K562 (cell line): ENCODE data around the gene DOCK7. TPM values are rescaled to one million over a fixed set of nuclear protein-coding genes. Genes with fewer than 3 reads are reported as not detected.

Experiments
- ATAC-seq: fragments of 200-7000 bp; cut with Tn5 transposase; 3 replicates; pipeline ENCODE4 v1.9.1; 2020; ENCODE audit warnings: moderate library complexity
- Bru-seq: library from RNA; stranded (reverse); fragments of 400-500 nt; gene quantifications from one replicate; lab custom pipeline; 2021; lab: Mats Ljungman, UMichigan
- BruChase-seq, 2 experiments: library from RNA; stranded (reverse); fragments of 400-500 nt; gene quantifications; one replicate each; lab custom pipeline; 2021; lab: Mats Ljungman, UMichigan
- BruUV-seq: library from RNA; stranded (reverse); fragments of 400-500 nt; replicated peaks from 2 replicates; lab custom pipeline; 2021; lab: Mats Ljungman, UMichigan
- CTCF ChIA-PET: fragments of 300-600 bp; formaldehyde crosslinking; extraction: SDS; loops from one replicate; lab custom pipeline; 2021; ENCODE audit warnings: low intra/inter-chr PET ratio; lab: Yijun Ruan, JAX
- POLR2A ChIA-PET: fragments of 300-600, 350-650 bp; sonication (Branson Sonifier 250); formaldehyde crosslinking; extraction: SDS; loops from one replicate; lab custom pipeline; 2021; ENCODE audit warnings: antibody characterized with exemption, inconsistent platforms; lab: Yijun Ruan, JAX
- DNase-seq, 4 experiments: peaks; one replicate each; pipeline versions ENCODE4 v3.0.0 to v3.0.0-alpha.2; 2011 to 2018; ENCODE audit warnings: low spot score in 3 of 4, mixed read lengths in 3 of 4; ENCODE audit errors: extremely low read depth in 1 of 4
- FAIRE-seq: peaks from 2 replicates; lab custom pipeline; 2011; peaks lifted over from hg19 to GRCh38; lab: Jason Lieb, UNC
- H2AFZ ChIP-seq: 2 replicates; pipeline ENCODE4 v1.6.0; 2011; ENCODE audit warnings: low read depth, low read length, control low read depth, inconsistent platforms
- H3K27ac ChIP-seq: fragments of 200-600 bp; 3 replicates; pipeline ENCODE4 v1.8.0; 2011; ENCODE audit warnings: low read depth, mild to moderate bottlenecking, control low read depth, inconsistent platforms, low read length, moderate library complexity, mixed read lengths; ENCODE audit errors: extremely low read depth
- H3K27me3 ChIP-seq, 2 experiments: fragments of 300-600 bp in 1 of 2; 2 replicates in 1 of 2; 3 replicates in 1 of 2; pipeline versions ENCODE4 v1.6.0 to v1.8.0; 2011; ENCODE audit warnings: inconsistent platforms in 2 of 2, low read length in 2 of 2, mild to moderate bottlenecking in 1 of 2, mixed read lengths in 1 of 2, moderate library complexity in 1 of 2; ENCODE audit not compliant: control insufficient read depth in 2 of 2, insufficient read depth in 2 of 2
- H3K36me3 ChIP-seq: fragments of 300-600 bp; 3 replicates; pipeline ENCODE4 v1.8.0; 2011; ENCODE audit warnings: mild to moderate bottlenecking, low read length, inconsistent platforms; ENCODE audit not compliant: control insufficient read depth, insufficient read depth
- H3K4me1 ChIP-seq, 2 experiments: fragments of 200-600 bp in 1 of 2; replicated peaks in 1 of 2; 2 replicates in 1 of 2; 3 replicates in 1 of 2; pipeline versions ENCODE4 v1.5.1 to v1.8.0; 2011; ENCODE audit warnings: inconsistent platforms in 2 of 2, low read length in 2 of 2, mild to moderate bottlenecking in 1 of 2, mixed read lengths in 1 of 2, moderate library complexity in 1 of 2; ENCODE audit not compliant: control insufficient read depth in 2 of 2, insufficient read depth in 2 of 2
- H3K4me2 ChIP-seq: 2 replicates; pipeline ENCODE4 v1.6.1; 2011; ENCODE audit warnings: low read length, control low read depth, inconsistent platforms, mixed read lengths; ENCODE audit not compliant: insufficient read depth
- H3K4me3 ChIP-seq: fragments of 200-600 bp; sonication (generic), shearing (Covaris generic); 2 replicates; pipeline ENCODE4 v1.5.1; 2016; ENCODE audit warnings: control low read depth, inconsistent platforms
- H3K79me2 ChIP-seq: fragments of 200-600 bp; 3 replicates; pipeline ENCODE4 v1.8.0; 2011; ENCODE audit warnings: low read length, inconsistent platforms; ENCODE audit not compliant: control insufficient read depth, insufficient read depth
- H3K9ac ChIP-seq, 2 experiments: 2 replicates each; pipeline versions ENCODE4 v1.6.0 to v1.6.1; 2011; ENCODE audit warnings: low read depth in 2 of 2, low read length in 2 of 2, control low read depth in 1 of 2, inconsistent platforms in 1 of 2, mild to moderate bottlenecking in 1 of 2, mixed read lengths in 1 of 2; ENCODE audit not compliant: insufficient read depth in 1 of 2
- H3K9me1 ChIP-seq: one replicate; pipeline ENCODE4 v1.6.0; 2011; ENCODE audit warnings: inconsistent platforms, mild to moderate bottlenecking, low read length, moderate library complexity; ENCODE audit not compliant: control insufficient read depth, insufficient read depth
- H3K9me3 ChIP-seq: replicated peaks from 2 replicates; pipeline ENCODE4 v1.5.1; 2011; ENCODE audit warnings: low read depth, low read length, inconsistent platforms; ENCODE audit not compliant: control insufficient read depth, insufficient read depth
- H4K20me1 ChIP-seq: replicated peaks from 2 replicates; pipeline ENCODE4 v1.6.1; 2011; ENCODE audit warnings: low read length, inconsistent platforms, mixed read lengths; ENCODE audit not compliant: control insufficient read depth, insufficient read depth
- HDAC2 ChIP-seq: fragments of 450-650 bp; IDR thresholded peaks from 2 replicates; pipeline ENCODE4 v1.6.1; 2016; ENCODE audit warnings: mild to moderate bottlenecking
- IRF2 ChIP-seq: sonication (generic); formaldehyde crosslinking; IDR thresholded peaks from 2 replicates; pipeline ENCODE4 v1.8.1; 2022; ENCODE audit warnings: mild to moderate bottlenecking, missing genetic modification reagents
- MIER1 ChIP-seq: fragments of 450-650 bp; IDR thresholded peaks from 2 replicates; pipeline ENCODE4 v1.6.1; 2016; ENCODE audit warnings: antibody characterized with exemption, mild to moderate bottlenecking, low read depth
- NFE2 ChIP-seq: IDR thresholded peaks from 2 replicates; pipeline ENCODE4 v1.6.1; 2014; ENCODE audit warnings: antibody characterized with exemption, low read depth
- NFRKB ChIP-seq: fragments of 450-650 bp; IDR thresholded peaks from 2 replicates; pipeline ENCODE4 v1.6.1; 2016; ENCODE audit warnings: low read depth
- RBM34 ChIP-seq: fragments of 200-400 bp; formaldehyde crosslinking; IDR thresholded peaks from 2 replicates; pipeline ENCODE4 v1.6.1; 2018; ENCODE audit warnings: low read length, borderline replicate concordance; ENCODE audit not compliant: insufficient read depth
- ZNF184 ChIP-seq: sonication (generic); formaldehyde crosslinking; IDR thresholded peaks from 2 replicates; pipeline ENCODE4 v1.5.0; 2020; ENCODE audit warnings: missing genetic modification reagents
- WGBS: fragments of 100-300 bp; shearing (Covaris generic); methylation state at CpG from one replicate; pipeline ENCODE4 v1.1.6; 2016; ENCODE audit warnings: low coverage, mixed read lengths; ENCODE audit not compliant: insufficient coverage; ENCODE audit errors: missing lambda C conversion rate; 5-methylcytosine and 5-hydroxymethylcytosine counted together
- in situ Hi-C: fragments of 300-500 bp; cut with MboI; formaldehyde crosslinking; loops from 4 replicates; pipeline ENCODE4 v1.15.0; 2018; ENCODE audit warnings: inconsistent platforms, mixed read lengths
- intact Hi-C: fragments of 100-400 bp; cut with micrococcal nuclease; formaldehyde crosslinking; loops from 2 replicates; pipeline ENCODE4 v1.14.2; 2022
- long read RNA-seq, 3 experiments: library from polyadenylated mRNA in 2 of 3; library from RNA in 1 of 3; unstranded in 2 of 3; stranded (forward) in 1 of 3; transcript quantifications; one replicate each; pipeline ENCODE4 v2.0.0, GENCODE V29; 2019 to 2022
- polyA minus RNA-seq, 3 experiments: library from RNA; depleted of rRNA, polyadenylated mRNA; stranded (reverse); fragments of >200 nt; gene quantifications; 2 replicates each; pipeline ENCODE4 v1.2.3, GENCODE V29; 2011
- polyA plus RNA-seq, 8 experiments: library from polyadenylated mRNA; depleted of rRNA in 4 of 8; stranded (reverse) in 5 of 8; unstranded in 3 of 8; fragments of >200 nt; fragmentation: Nextera tagmentation in 2 of 8; fragmentation: Illumina TruSeq in 1 of 8; extraction: Ambion mirVana in 2 of 8; extraction: Trizol in 1 of 8; gene quantifications; 2 replicates each; pipeline versions ENCODE4 v1.2.1 to v1.2.3, GENCODE V29; 2011 to 2014; ENCODE audit warnings: inconsistent platforms in 1 of 8, missing spikeins in 1 of 8
- total RNA-seq, 7 experiments: library from RNA; depleted of rRNA in 6 of 7; stranded (reverse); fragments of >200 nt in 6 of 7; fragmentation: Illumina TruSeq in 2 of 7; extraction: Trizol in 2 of 7; gene quantifications; 2 replicates each; pipeline versions ENCODE4 v1.2.1 to v1.2.3, GENCODE V29; 2011 to 2021; ENCODE audit warnings: low replicate concordance in 1 of 7
- TF ChIP-seq, protein P1 (sequence below): fragments of 450-650 bp; IDR thresholded peaks from 2 replicates; pipeline ENCODE4 v1.7.1; 2018; ENCODE audit warnings: mild to moderate bottlenecking, low read depth; ENCODE audit not compliant: partially characterized antibody

Gene DOCK7, protein sequence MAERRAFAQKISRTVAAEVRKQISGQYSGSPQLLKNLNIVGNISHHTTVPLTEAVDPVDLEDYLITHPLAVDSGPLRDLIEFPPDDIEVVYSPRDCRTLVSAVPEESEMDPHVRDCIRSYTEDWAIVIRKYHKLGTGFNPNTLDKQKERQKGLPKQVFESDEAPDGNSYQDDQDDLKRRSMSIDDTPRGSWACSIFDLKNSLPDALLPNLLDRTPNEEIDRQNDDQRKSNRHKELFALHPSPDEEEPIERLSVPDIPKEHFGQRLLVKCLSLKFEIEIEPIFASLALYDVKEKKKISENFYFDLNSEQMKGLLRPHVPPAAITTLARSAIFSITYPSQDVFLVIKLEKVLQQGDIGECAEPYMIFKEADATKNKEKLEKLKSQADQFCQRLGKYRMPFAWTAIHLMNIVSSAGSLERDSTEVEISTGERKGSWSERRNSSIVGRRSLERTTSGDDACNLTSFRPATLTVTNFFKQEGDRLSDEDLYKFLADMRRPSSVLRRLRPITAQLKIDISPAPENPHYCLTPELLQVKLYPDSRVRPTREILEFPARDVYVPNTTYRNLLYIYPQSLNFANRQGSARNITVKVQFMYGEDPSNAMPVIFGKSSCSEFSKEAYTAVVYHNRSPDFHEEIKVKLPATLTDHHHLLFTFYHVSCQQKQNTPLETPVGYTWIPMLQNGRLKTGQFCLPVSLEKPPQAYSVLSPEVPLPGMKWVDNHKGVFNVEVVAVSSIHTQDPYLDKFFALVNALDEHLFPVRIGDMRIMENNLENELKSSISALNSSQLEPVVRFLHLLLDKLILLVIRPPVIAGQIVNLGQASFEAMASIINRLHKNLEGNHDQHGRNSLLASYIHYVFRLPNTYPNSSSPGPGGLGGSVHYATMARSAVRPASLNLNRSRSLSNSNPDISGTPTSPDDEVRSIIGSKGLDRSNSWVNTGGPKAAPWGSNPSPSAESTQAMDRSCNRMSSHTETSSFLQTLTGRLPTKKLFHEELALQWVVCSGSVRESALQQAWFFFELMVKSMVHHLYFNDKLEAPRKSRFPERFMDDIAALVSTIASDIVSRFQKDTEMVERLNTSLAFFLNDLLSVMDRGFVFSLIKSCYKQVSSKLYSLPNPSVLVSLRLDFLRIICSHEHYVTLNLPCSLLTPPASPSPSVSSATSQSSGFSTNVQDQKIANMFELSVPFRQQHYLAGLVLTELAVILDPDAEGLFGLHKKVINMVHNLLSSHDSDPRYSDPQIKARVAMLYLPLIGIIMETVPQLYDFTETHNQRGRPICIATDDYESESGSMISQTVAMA (N-terminal part only)
- 14.7 and 55.2 TPM in 2 replicates for total RNA-seq (2011; cell fraction: chromatin; rRNA removed; ENCODE audit: low replicate concordance)
- 14.5 and 15.5 TPM in 2 replicates for total RNA-seq (2011; cell fraction: nucleolus; rRNA removed)
- 19.6 and 36.0 TPM in 2 replicates for total RNA-seq (2011; cell fraction: nucleoplasm; rRNA removed)
- total RNA-seq (2014; rRNA removed): 16.4 and 29.3 TPM in 2 replicates
- total RNA-seq (2014; rRNA removed; fragmentation: Illumina TruSeq; extraction: Trizol): 12.7 and 16.0 TPM in 2 replicates
- 18.1 and 21.8 TPM in 2 replicates for total RNA-seq (2015; rRNA removed; fragmentation: Illumina TruSeq; extraction: Trizol)
- 12.6 and 18.2 TPM in 2 replicates for total RNA-seq (2021)
- 12.5 and 16.4 TPM in 2 replicates for polyA plus RNA-seq (2011; rRNA removed)
- polyA plus RNA-seq (2011; cell fraction: cytosol; rRNA removed): 3.0 and 7.4 TPM in 2 replicates
- 12.2 and 21.1 TPM in 2 replicates for polyA plus RNA-seq (2011; cell fraction: nucleus; rRNA removed)
- 14.6 and 22.3 TPM in 2 replicates for polyA plus RNA-seq (2012)
- polyA plus RNA-seq (2014; fragmentation: Illumina TruSeq; extraction: Trizol): 20.9 and 35.1 TPM in 2 replicates
- 10 to 100 TPM in 1 of 2 experiments, 1 to 10 TPM in 1; 4.9 to 10.6 TPM for polyA plus RNA-seq (2014; fragmentation: Nextera tagmentation; extraction: Ambion mirVana)
- polyA plus RNA-seq (2014; rRNA removed): 7.7 and 10.1 TPM in 2 replicates
- 57.3 and 79.6 TPM in 2 replicates for polyA minus RNA-seq (2011; rRNA and poly(A)+ RNA removed)
- polyA minus RNA-seq (2011; cell fraction: cytosol; rRNA and poly(A)+ RNA removed): 15.4 and 16.5 TPM in 2 replicates
- polyA minus RNA-seq (2011; cell fraction: nucleus; rRNA and poly(A)+ RNA removed): 28.9 and 46.7 TPM in 2 replicates
- percentile 58 among the genes with signal in this experiment for Bru-seq, nascent RNA
- BruChase-seq, experiment 1, labeled RNA remaining after a 2-hour chase: percentile 66 among the genes with signal in this experiment
- BruChase-seq, experiment 2, labeled RNA remaining after a 6-hour chase: percentile 66 among the genes with signal in this experiment
- long read RNA-seq, experiment 1, full-length matches to known transcripts: 8 of 17 reads
- long read RNA-seq, experiment 1, partial matches to known transcripts: 5 of 17 reads
- long read RNA-seq, experiment 1, other reads (novel, unspliced or antisense): 4 of 17 reads
- long read RNA-seq, experiment 2, partial matches to known transcripts: 4 of 10 reads
- long read RNA-seq, experiment 2, other reads (novel, unspliced or antisense): 5 of 10 reads
- long read RNA-seq, experiment 3, partial matches to known transcripts: 0 of 2 reads
- long read RNA-seq, experiment 3, other reads (novel, unspliced or antisense): 0 of 2 reads

DNA sequence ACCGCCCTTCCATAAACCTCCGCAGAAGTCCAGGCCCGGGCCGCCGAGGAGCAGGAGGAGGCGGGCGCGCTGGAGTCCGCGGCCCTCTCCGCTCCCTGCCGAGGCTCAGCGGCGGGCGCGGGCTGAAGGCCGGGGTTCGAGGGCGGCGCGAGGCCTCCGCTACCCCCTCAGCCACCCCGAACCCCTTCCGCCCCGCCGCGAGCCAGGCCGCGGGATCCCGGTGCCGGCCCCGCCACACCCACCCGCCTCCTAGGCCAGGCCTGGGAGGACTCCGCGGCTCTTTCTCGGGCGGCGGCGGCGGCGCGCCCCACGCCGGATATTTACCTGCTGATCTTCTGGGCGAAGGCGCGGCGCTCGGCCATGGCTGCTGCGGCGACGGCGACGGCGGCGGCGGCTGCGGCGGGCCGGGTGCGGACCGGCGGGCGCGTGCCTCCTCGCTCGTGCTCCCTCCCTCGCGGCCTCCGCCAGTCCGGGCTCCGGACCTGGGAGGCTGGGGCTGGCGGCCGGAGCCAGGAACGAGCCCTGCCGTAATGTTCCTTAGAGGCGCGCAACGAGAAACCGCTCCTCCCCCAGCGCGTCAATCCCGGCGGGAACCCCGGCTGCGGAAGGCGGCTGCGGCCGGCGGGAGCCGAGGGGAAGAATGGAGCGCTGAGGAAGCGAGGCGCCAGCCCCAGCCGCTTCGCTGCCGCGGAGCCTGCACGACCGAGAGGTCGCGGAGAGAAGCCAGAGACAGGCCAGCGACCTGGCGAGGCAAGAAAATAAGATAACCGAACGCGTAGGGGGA, at the start of gene DOCK7:
TSS of gene DOCK7 (minus strand) at position 484 of the 784 bp plus-strand sequence. CDS start at position 362, 122 bp downstream.
- POLR2A ChIA-PET: interaction anchor here (1.0 to 3.4 kb wide), 3 partner anchors 10 to 24 kb away, joined by 3 to 12 read pairs (median 3); no protein-coding TSS in a partner anchor
- under 1% methylated on average over 46 of the region's 107 CpGs for WGBS
- Histone ChIP-seq H3K79me2 (peaks cover 16% of the 10 kb centered on the region; the same call in 2 of the 3 replicates), H3K9me3 (no peaks in the 10 kb centered on the region), H3K27ac (peak within 1 kb of the TSS; percentile 78), H4K20me1 (no peaks in the 10 kb centered on the region), H3K4me3 (peak within 1 kb of the TSS; percentile 76), H3K36me3 (no peaks in the 10 kb centered on the region), H2AFZ (peak within 1 kb of the TSS; percentile 98), H3K4me2 (peak within 1 kb of the TSS; percentile 79), H3K9ac (peak within 1 kb of the TSS; percentile 73 to 81), H3K9me1 (no peaks in the 10 kb centered on the region), H3K4me1 (peaks cover 23 to 32% of the 10 kb centered on the region in 2 experiments; a peak in 4 of 5 replicates), H3K27me3 (no peaks in the 10 kb centered on the region)
- FAIRE-seq (no peak), DNase-seq (peak; percentile 72 to 76 (median 74)), ATAC-seq (peak; percentile 79)
- no TSS peak for BruUV-seq
- in situ Hi-C loops (no loop called here), intact Hi-C loops (loop anchor here (10.0 kb wide), 1 partner anchor 47 kb away; no protein-coding TSS in a partner anchor)
- CTCF ChIA-PET: no interaction called here
- TF ChIP-seq NFRKB: no peak
- no peak for TF ChIP-seq ZNF184 (CRISPR knock-in tag)
- TF ChIP-seq NFE2: no peak
- TF ChIP-seq RBM34: no peak
- TF ChIP-seq HDAC2: no peak
- TF ChIP-seq IRF2 (CRISPR knock-in tag): no peak
- TF ChIP-seq, protein P1, sequence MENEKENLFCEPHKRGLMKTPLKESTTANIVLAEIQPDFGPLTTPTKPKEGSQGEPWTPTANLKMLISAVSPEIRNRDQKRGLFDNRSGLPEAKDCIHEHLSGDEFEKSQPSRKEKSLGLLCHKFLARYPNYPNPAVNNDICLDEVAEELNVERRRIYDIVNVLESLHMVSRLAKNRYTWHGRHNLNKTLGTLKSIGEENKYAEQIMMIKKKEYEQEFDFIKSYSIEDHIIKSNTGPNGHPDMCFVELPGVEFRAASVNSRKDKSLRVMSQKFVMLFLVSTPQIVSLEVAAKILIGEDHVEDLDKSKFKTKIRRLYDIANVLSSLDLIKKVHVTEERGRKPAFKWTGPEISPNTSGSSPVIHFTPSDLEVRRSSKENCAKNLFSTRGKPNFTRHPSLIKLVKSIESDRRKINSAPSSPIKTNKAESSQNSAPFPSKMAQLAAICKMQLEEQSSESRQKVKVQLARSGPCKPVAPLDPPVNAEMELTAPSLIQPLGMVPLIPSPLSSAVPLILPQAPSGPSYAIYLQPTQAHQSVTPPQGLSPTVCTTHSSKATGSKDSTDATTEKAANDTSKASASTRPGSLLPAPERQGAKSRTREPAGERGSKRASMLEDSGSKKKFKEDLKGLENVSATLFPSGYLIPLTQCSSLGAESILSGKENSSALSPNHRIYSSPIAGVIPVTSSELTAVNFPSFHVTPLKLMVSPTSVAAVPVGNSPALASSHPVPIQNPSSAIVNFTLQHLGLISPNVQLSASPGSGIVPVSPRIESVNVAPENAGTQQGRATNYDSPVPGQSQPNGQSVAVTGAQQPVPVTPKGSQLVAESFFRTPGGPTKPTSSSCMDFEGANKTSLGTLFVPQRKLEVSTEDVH: no peak
- no peak for TF ChIP-seq MIER1
